ENCODE results near the gene GAL3ST2. TPM values are rescaled to one million over a fixed set of nuclear protein-coding genes. Genes with fewer than 3 reads are reported as not detected.

Gene GAL3ST2
- total RNA-seq, 4 donors from 2014 or later = 50.8 to 364 (median 76.0) TPM

DNA sequence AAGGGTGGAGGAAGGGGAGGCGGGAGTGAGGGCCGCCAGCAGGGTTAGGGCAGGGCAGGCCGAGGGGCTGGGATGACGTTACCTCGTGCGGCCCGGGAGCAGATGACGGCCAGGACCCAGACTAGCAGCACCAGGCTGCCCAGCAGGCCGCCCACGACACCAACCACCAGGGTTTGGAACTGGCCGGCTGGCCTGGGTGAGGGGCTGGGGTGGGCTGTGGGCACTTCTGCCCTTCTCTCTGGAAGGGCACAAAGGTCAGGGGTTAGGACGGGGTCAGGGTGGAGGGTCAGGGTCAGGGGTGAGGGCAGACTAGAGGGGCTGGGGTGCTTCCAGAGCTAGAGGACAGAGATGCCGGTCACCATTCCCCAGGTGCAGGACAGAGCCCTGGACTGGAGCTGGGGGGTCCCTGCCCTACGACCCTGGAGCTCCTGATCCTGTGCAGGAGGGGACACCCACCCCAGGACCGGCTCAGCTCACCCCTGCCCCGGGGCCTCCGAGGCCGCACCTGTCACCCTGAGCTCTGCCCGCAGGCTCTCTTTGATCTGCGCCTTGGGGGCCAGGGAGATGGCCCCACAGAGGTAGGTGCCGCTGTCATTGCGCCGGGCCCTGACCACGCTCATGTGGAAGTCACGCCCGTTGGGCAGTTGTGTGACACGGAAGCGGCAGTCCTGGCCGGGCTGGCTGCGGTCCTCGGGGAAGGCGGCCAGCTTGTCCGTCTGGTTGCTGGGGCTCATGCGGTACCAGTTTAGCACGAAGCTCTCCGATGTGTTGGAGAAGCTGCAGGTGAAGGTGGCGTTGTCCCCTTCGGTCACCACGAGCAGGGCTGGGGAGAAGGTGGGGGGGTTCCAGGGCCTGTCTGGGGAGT, 75.7 kb downstream of the GAL3ST2 start:
- intact Hi-C loops (cut with DNase I; ENCODE audit: low total_unique reads) (no loop called here), in situ Hi-C loops (cut with MboI; ENCODE audit: low pct_ligation_motif_present in 1 of 4, low pct_unique_long_range_greater_than_20kb in 1 of 4, low sequenced_read_pairs in 3 of 4) (no loop called here)
- H3K27me3 ChIP-seq = peaks cover 2% of the 10 kb centered on the region
- no peak for TF ChIP-seq POLR2A (IDR thresholded peaks at IDR 0.05)
- no peak for TF ChIP-seq EP300 (IDR thresholded peaks at IDR 0.05; ENCODE audit: low read depth)
- TF ChIP-seq POLR2AphosphoS5 (IDR thresholded peaks at IDR 0.05) = no peak
- TF ChIP-seq, protein P1, sequence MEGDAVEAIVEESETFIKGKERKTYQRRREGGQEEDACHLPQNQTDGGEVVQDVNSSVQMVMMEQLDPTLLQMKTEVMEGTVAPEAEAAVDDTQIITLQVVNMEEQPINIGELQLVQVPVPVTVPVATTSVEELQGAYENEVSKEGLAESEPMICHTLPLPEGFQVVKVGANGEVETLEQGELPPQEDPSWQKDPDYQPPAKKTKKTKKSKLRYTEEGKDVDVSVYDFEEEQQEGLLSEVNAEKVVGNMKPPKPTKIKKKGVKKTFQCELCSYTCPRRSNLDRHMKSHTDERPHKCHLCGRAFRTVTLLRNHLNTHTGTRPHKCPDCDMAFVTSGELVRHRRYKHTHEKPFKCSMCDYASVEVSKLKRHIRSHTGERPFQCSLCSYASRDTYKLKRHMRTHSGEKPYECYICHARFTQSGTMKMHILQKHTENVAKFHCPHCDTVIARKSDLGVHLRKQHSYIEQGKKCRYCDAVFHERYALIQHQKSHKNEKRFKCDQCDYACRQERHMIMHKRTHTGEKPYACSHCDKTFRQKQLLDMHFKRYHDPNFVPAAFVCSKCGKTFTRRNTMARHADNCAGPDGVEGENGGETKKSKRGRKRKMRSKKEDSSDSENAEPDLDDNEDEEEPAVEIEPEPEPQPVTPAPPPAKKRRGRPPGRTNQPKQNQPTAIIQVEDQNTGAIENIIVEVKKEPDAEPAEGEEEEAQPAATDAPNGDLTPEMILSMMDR (IDR thresholded peaks at IDR 0.05) = no peak
- no peak overlapping the region for H3K27ac ChIP-seq
- no peak for DNase-seq
- H3K4me3 ChIP-seq = no peak overlapping the region
- 65 to 89% methylated on average over 4 to 27 of the region's 39 CpGs for WGBS, 2 donors (ENCODE audit: low coverage in 1 of 2)
- no peaks in the 10 kb centered on the region for H3K9me3 ChIP-seq
- H3K4me1 ChIP-seq = no peaks in the 10 kb centered on the region
- H3K36me3 ChIP-seq = no peaks in the 10 kb centered on the region

- no peak overlapping the region for H3K4me3 ChIP-seq
- intact Hi-C loops (cut with DNase I; ENCODE audit: low total_unique reads) = no loop called here
- TF ChIP-seq, protein P1 (IDR thresholded peaks at IDR 0.05) = no peak
- TF ChIP-seq POLR2AphosphoS5 (IDR thresholded peaks at IDR 0.05) (no peak), POLR2A (IDR thresholded peaks at IDR 0.05) (no peak), EP300 (IDR thresholded peaks at IDR 0.05; ENCODE audit: low read depth) (no peak)
- H3K27ac ChIP-seq = no peak overlapping the region
- H3K9me3 ChIP-seq = no peaks in the 10 kb centered on the region
- in situ Hi-C loops (cut with MboI; ENCODE audit: low pct_ligation_motif_present in 1 of 4, low pct_unique_long_range_greater_than_20kb in 1 of 4, low sequenced_read_pairs in 3 of 4) = no loop called here
- no peaks in the 10 kb centered on the region for H3K36me3 ChIP-seq
- DNase-seq = no peak
- WGBS, 2 donors (ENCODE audit: low coverage in 1 of 2) = 82% methylated on average over 10 of the region's 10 CpGs; no CpG with 5 or more reads in 1 of the 2 donors
- H3K27me3 ChIP-seq = peaks cover 7% of the 10 kb centered on the region
- H3K4me1 ChIP-seq = no peaks in the 10 kb centered on the region
These were observed 76.5 kb downstream of the GAL3ST2 start for GRCh38 chr2:241852981-241853631.

Other genes with a start within 250 kb of the GAL3ST2 start
- gene BOK, start 218.1 kb upstream of the GAL3ST2 start, total RNA-seq = 10 to 100 TPM; 21.0 to 84.2 (median 24.4) TPM
- gene THAP4, start 139.7 kb upstream of the GAL3ST2 start, total RNA-seq = 100 to 1,000 TPM in 1 of 4 donors, 10 to 100 TPM in 3; 65.1 to 142 (median 82.8) TPM
- 100 to 1,000 TPM in 3 of 4 donors, 10 to 100 TPM in 1; 62.9 to 400 (median 137) TPM for gene ATG4B, start 139.1 kb upstream of the GAL3ST2 start, total RNA-seq
- 10 to 100 TPM in 2 of 4 donors, 1 to 10 TPM in 2; 3.4 to 27.9 (median 11.4) TPM for gene DTYMK, start 90.0 kb upstream of the GAL3ST2 start, total RNA-seq
- gene ING5, start 74.8 kb upstream of the GAL3ST2 start, total RNA-seq = 10 to 100 TPM; 37.4 to 94.3 (median 56.3) TPM
- gene D2HGDH, start 42.2 kb upstream of the GAL3ST2 start, total RNA-seq = 100 to 1,000 TPM in 1 of 4 donors, 10 to 100 TPM in 3; 53.2 to 150 (median 55.5) TPM
- 100 to 1,000 TPM in 2 of 4 donors, 10 to 100 TPM in 2; 58.1 to 195 (median 93.9) TPM for gene NEU4, start 32.4 kb downstream of the GAL3ST2 start, total RNA-seq
- under 1 TPM in 2 of 4 donors, not detected in 2; 0.55 to 0.64 TPM for gene PDCD1, start 82.1 kb downstream of the GAL3ST2 start, total RNA-seq
- under 1 TPM in 1 of 4 donors, not detected in 3; 0.16 TPM for gene RTP5, start 92.9 kb downstream of the GAL3ST2 start, total RNA-seq